ENCODE data around the gene OS9.
"Not testable (repeated sequence)": the region's sequence is repeated elsewhere in the genome, so short reads cannot be mapped to it uniquely, and the experiment has no call there.

The OS9 gene

GRCh38 chr12:57693659-57694458, at the start of gene OS9:
Gene OS9, plus strand, starts transcription at chr12:57694132. Its CDS starts 30 bp downstream, at chr12:57694162.
- TF ChIP-seq CTCF (IDR thresholded peaks at IDR 0.05; ENCODE audit: borderline replicate concordance, insufficient read depth, low read depth, low read length): peak; percentile 74
- peak within 1 kb of the TSS; percentile 63 for H3K4me3 ChIP-seq (ENCODE audit: low read depth, low read length)

DNA sequence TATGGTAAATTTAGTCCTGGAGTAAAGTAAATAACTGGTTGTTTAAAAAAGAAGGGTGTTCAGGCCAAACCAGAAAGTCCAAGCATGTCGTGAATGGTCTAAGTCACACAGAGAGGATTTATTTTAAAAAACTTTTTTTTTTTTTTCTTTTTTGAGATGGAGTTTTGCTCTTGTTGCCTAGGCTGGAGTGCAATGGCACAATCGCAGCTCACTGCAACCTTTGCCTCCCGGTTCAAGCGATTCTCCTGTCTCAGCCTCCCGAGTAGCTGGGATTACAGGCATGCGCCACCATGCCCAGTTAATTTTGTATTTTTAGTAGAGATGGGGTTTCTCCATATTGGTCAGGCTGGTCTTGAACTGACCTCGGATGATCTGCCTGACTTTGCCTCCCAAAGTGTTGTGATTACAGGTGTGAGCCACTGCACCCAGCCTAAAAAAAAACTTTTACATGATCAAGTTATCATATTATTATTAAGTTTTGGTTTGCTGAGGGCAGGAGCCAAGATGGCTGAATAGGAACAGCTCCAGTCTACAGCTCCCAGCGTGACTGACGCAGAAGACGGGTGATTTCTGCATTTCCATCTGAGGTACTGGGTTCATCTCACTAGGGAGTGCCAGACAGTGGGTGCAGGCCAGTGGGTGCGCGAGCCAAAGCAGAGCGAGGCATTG, 47.8 kb upstream of the OS9 start:
- H3K4me3 ChIP-seq (ENCODE audit: low read depth, low read length): not testable (repeated sequence)

GRCh38 chr12:57646659-57647049, 47.3 kb upstream of the OS9 start:
- not testable (repeated sequence) for H3K4me3 ChIP-seq (ENCODE audit: low read depth, low read length)

- TF ChIP-seq CTCF (IDR thresholded peaks at IDR 0.05; ENCODE audit: borderline replicate concordance, insufficient read depth, low read depth, low read length): no peak
- no peak overlapping the region for H3K4me3 ChIP-seq (ENCODE audit: low read depth, low read length)
Measured at GRCh38 chr12:57654042-57654441, 39.9 kb upstream of the OS9 start.

GRCh38 chr12:57655541-57656240, 38.2 kb upstream of the OS9 start:
- H3K4me3 ChIP-seq (ENCODE audit: low read depth, low read length): no peak overlapping the region
- TF ChIP-seq CTCF (IDR thresholded peaks at IDR 0.05; ENCODE audit: borderline replicate concordance, insufficient read depth, low read depth, low read length): no peak

DNA sequence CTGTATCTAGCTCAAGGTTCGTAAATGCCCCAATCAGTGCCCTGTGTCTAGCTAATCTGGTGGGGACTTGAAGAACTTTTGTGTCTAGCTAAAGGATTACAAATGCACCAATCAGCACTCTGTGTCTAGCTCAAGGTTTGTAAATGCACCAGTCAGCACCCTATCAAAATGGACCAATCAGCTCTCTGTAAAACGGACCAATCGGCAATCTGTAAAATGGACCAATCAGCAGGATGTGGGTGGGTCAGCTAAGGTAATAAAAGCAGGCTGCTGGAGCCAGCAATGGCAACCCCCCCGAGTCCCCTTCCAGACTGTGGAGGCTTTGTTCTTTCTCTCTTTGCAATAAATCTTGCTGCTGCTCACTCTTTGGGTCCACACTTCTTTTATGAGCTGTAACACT, 37.5 kb upstream of the OS9 start:
- H3K4me3 ChIP-seq (ENCODE audit: low read depth, low read length): not testable (repeated sequence)

GRCh38 chr12:57657744-57658143, 36.2 kb upstream of the OS9 start:
- no peak for TF ChIP-seq CTCF (IDR thresholded peaks at IDR 0.05; ENCODE audit: borderline replicate concordance, insufficient read depth, low read depth, low read length)
- H3K4me3 ChIP-seq (ENCODE audit: low read depth, low read length): no peak overlapping the region

DNA sequence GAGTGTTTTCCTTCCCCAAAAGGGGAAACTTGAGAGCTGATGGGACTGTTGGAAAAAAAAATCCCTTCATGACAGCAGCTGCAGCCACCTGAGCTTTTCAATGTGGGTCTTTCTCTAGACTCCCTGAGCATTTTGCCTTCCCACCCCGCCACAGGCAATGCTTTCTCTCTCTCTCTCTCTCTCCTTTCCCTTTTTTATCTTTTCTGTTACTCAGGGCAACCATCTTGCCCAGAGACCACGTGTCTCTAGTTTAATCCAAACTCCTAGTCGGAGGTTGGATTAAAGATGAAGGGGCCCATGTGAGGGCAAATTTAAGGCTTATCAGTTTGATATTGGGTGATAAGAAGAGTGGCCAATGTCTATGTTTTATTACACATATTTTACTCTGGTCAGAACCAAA, 35.0 kb upstream of the OS9 start:
- TF ChIP-seq CTCF (IDR thresholded peaks at IDR 0.05; ENCODE audit: borderline replicate concordance, insufficient read depth, low read depth, low read length): no peak

More for the DNA sequence above, 35.0 kb upstream of the OS9 start:
- H3K4me3 ChIP-seq (ENCODE audit: low read depth, low read length): no peak overlapping the region

Measured in GM12875 (cell line).